ENCODE measurements around the gene RANBP6.

- TF ChIP-seq ZNF639 (tag by site-specific recombination; IDR thresholded peaks at IDR 0.05) (no peak), MYNN (tag by site-specific recombination; IDR thresholded peaks at IDR 0.05; ENCODE audit: borderline replicate concordance) (no peak), REST (tag by site-specific recombination; IDR thresholded peaks at IDR 0.05) (no peak), CTCF (tag by site-specific recombination; IDR thresholded peaks at IDR 0.05) (no peak)
Measured at GRCh38 chr9:6007770-6008168, 7.7 kb downstream of the RANBP6 start.
